AG10803 (cell line): ENCODE data around the gene KCNC4.

Experiments
- DNase-seq: peaks from one replicate; pipeline ENCODE4 v3.0.0; 2010; ENCODE audit warnings: low read depth
- H3K4me3 ChIP-seq: 2 replicates; pipeline ENCODE4 v1.5.1; 2011; ENCODE audit warnings: mild to moderate bottlenecking, low read length, control low read depth
- TF ChIP-seq, protein P1 (sequence below): conservative IDR thresholded peaks from 2 replicates; pipeline ENCODE4 v1.5.1; 2011; ENCODE audit warnings: mild to moderate bottlenecking, low read length, control low read depth, inconsistent platforms

Gene KCNC4

DNA sequence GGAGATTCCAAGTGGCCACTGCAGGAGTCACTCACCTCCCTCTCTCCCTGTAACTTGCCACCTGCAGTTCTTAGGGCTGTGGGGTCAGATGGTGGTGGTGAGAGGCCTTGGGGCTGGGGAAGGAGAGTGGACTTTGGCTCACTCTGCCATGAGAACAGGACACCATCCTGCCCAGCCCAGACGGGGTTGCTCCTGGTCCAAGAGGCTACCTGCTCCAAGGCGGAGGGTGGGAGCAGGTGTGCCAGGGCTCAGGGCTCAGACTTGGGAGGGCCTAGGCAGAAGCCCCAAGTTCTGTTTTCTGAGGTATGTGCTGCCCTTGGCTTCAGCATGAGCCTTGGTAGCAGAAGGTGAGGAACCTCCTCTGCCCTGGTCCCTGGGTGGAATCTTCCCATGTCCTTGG, 11.4 kb upstream of the KCNC4 start:
- TF ChIP-seq, protein P1, sequence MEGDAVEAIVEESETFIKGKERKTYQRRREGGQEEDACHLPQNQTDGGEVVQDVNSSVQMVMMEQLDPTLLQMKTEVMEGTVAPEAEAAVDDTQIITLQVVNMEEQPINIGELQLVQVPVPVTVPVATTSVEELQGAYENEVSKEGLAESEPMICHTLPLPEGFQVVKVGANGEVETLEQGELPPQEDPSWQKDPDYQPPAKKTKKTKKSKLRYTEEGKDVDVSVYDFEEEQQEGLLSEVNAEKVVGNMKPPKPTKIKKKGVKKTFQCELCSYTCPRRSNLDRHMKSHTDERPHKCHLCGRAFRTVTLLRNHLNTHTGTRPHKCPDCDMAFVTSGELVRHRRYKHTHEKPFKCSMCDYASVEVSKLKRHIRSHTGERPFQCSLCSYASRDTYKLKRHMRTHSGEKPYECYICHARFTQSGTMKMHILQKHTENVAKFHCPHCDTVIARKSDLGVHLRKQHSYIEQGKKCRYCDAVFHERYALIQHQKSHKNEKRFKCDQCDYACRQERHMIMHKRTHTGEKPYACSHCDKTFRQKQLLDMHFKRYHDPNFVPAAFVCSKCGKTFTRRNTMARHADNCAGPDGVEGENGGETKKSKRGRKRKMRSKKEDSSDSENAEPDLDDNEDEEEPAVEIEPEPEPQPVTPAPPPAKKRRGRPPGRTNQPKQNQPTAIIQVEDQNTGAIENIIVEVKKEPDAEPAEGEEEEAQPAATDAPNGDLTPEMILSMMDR: no peak
- H3K4me3 ChIP-seq: no peak overlapping the region
- no peak for DNase-seq

DNA sequence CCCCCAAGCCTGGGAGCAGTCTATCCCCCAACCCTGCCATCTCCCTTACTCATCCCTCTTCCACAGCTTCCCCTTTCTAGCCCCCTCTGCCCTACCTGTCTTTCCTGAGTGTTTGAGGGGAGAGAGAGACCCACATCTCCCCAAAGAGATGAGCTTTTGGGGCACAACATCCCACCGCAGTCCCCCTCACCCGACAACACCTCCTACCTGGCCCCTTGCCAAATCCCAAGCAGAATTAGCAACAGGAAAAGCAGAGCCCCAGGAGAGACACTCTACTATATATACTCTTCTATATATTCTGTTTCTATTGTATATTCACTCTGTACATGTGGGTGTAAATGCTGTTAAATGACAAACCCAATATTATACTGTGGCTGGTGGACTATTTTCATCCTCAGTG, 9.9 kb upstream of the KCNC4 start:
- H3K4me3 ChIP-seq: no peak overlapping the region
- TF ChIP-seq, protein P1: no peak
- no peak for DNase-seq

DNA sequence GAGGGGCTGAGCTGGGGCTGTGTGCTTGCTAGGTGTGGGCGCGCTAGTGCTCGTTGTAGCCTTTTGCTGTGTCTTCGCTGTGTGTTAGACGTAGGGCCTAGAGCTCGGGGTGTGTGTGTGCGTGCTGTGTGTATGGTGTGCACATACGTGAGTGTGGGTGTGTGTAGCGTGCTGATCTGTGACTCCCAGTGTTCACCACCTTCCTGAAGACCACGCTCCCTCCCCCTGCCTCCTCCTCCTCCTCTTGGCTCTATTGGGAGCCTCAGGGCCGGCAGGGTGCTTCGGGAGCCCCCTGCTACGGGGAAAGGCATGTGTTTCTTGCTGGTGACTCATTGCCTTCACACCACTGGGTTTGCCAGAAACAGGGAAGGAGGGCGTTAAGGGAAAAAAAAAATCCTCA, 9.4 kb upstream of the KCNC4 start:
- DNase-seq: no peak
- H3K4me3 ChIP-seq: no peak overlapping the region
- TF ChIP-seq, protein P1: no peak

DNA sequence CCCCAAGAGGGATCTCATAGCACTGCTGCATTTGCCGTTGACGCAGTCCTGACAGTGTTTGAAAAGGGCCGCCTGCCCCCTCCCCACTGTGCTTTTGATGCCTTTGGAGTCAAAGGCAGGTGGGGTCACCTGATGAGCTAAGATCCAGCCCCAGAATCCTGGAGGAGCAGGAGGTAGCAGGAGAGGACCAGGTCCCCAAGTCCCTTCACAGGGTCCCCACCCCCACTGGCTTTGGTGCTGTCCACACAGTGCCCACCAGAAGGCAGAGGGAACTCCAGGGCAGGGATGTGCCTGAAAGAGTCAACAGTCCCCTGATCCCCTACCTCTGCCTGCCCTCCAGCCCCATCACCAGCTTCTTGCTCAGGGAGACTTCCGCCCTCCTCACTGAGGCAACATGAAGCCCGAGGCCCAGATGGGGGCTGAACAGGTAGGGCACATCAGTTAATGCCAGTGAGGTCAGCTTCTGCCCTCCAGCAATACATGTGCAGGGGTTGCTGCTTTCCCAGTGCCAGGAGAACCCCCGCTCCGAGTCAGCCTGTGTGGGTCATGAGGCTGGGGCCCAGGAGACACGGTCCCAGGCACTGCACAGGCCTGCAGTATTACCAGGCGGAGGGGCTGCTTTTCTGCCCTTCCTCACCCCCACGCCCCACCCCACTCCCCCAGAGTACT, 8.8 kb upstream of the KCNC4 start:
- TF ChIP-seq, protein P1: no peak
- no peak overlapping the region for H3K4me3 ChIP-seq
- DNase-seq: no peak

DNA sequence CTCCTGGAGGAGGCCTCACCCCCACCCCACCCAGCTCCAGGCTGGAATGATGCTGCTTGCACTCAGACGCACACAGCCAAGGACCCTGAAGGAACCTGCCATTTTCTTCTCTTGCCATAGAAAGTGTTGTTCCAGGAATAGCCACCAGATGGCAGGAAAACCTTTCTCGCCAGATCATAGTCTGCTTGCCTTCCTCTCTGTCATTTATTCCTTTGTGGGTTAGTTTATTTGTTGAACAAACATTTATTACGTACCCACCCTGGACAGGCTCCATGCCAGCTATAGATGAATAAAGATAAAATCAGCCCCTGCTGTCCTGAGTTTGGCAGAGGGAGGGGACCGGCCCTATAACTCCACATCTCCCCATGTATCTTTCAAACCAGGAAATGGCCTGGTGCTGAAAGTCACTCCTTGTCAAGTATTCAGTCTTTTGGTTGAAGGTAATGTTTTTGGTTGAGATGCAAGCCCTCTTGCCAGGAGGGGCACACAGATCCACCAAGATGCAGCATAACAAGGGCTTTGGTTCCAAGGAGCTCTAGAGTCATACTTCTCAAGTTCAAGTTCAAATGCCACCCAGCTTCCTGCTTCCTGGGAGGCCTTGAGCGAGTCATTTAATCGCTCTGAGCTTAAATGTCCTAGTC, 7.0 kb upstream of the KCNC4 start:
- no peak overlapping the region for H3K4me3 ChIP-seq
- peak; percentile 66 for DNase-seq
- TF ChIP-seq, protein P1: peak; percentile 92

DNA sequence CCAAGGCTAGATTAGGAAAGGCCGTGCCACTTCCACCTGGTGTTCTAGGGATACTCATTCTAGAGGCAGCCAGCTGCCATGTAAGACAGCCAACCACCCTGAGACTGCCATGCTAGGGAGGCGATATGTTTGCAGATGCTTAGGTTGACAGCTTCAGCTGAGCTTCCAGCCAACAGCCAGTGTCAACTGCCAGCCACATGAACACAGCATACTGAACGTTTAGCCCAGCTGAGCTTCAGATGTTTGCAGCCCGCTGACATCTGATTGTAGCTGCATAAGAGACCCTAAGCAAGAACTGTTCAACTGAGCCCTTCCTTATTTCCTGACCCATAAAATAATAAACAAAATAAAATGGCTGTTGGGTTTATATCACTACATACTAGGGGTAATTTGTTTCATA, 5.0 kb upstream of the KCNC4 start:
- TF ChIP-seq, protein P1: no peak
- H3K4me3 ChIP-seq: no peak overlapping the region
- DNase-seq: no peak

DNA sequence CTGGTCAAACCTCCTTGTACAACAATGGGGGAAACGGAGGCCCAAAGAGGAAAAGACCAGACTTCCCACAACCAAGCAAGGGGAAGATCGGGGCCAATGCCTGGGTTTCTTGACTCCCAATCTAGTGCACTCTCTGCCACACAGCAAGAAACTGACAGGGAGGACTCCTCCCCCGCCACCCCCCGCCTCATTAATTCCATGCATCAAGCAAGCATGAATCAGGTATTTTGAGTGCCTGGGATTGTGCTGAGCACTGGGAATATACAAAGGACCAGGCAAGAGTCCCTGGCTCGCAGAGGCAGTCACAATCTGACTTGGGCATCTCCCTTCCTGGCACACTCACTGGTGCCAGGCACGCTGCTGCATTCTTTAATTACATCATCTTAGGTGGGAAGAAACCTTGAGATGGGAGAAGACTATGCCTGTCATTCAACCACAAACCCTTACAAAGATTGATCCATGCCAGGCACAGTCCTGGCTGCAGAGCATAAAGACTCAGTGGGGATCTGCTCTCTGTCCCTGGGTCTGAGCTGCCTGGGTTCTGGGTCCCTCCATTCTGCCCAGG, 4.4 kb upstream of the KCNC4 start:
- DNase-seq: no peak
- TF ChIP-seq, protein P1: no peak
- H3K4me3 ChIP-seq: no peak overlapping the region
